Measurements from ENCODE around the gene CTNNA2.

- no peak for TF ChIP-seq CTCF (IDR thresholded peaks at IDR 0.05)
- no peak for TF ChIP-seq POLR2A (IDR thresholded peaks at IDR 0.05)
These were observed 517.3 kb downstream of the CTNNA2 start for GRCh38 chr2:80030135-80030534.

Data from right lobe of liver (tissue), 4 donors.